HG03575 (cell line): Measurements from ENCODE around the gene EEFSEC.

Source experiments
- ATAC-seq: cut with Tn5 transposase; IDR thresholded peaks from one replicate; pipeline ENCODE4 v1.9.1; 2021; ENCODE audit not compliant: unreplicated experiment, insufficient number of reproducible peaks, low FRiP score; ENCODE audit errors: extremely low read depth

EEFSEC gene

GRCh38 chr3:128178782-128179483 is 25.7 kb downstream of the EEFSEC start:
- ATAC-seq = no peak

- ATAC-seq = no peak
Measured at GRCh38 chr3:128179484-128179819, 26.2 kb downstream of the EEFSEC start.

- ATAC-seq = no peak
Measured at GRCh38 chr3:128180436-128180835, 27.2 kb downstream of the EEFSEC start.

GRCh38 chr3:128180913-128181312 is 27.6 kb downstream of the EEFSEC start:
- no peak for ATAC-seq

- ATAC-seq = no peak
Measured at GRCh38 chr3:128182656-128183055, 29.4 kb downstream of the EEFSEC start.

GRCh38 chr3:128185630-128186447 is 32.6 kb downstream of the EEFSEC start:
- ATAC-seq = no peak

GRCh38 chr3:128187495-128187894 is 34.2 kb downstream of the EEFSEC start:
- no peak for ATAC-seq

GRCh38 chr3:128188326-128188725 is 35.0 kb downstream of the EEFSEC start:
- ATAC-seq = no peak

GRCh38 chr3:128188956-128189355 is 35.7 kb downstream of the EEFSEC start:
- ATAC-seq = no peak

GRCh38 chr3:128190501-128190900 is 37.2 kb downstream of the EEFSEC start:
- ATAC-seq = no peak

- ATAC-seq = no peak
Measured at GRCh38 chr3:128192131-128192530, 38.9 kb downstream of the EEFSEC start.

GRCh38 chr3:128193168-128193567 is 39.9 kb downstream of the EEFSEC start:
- no peak for ATAC-seq

- no peak for ATAC-seq
Measured at GRCh38 chr3:128194843-128195242, 41.6 kb downstream of the EEFSEC start.

- ATAC-seq = no peak
Measured at GRCh38 chr3:128195369-128195768, 42.1 kb downstream of the EEFSEC start.

- no peak for ATAC-seq
Measured at GRCh38 chr3:128195802-128196201, 42.5 kb downstream of the EEFSEC start.

- no peak for ATAC-seq
Measured at GRCh38 chr3:128196647-128197046, 43.4 kb downstream of the EEFSEC start.

- ATAC-seq = no peak
Measured at GRCh38 chr3:128197855-128198254, 44.6 kb downstream of the EEFSEC start.

- ATAC-seq = no peak
Measured at GRCh38 chr3:128198313-128198712, 45.0 kb downstream of the EEFSEC start.

GRCh38 chr3:128199110-128199509 is 45.8 kb downstream of the EEFSEC start:
- ATAC-seq = no peak

GRCh38 chr3:128201158-128201755 is 48.0 kb downstream of the EEFSEC start:
- no peak for ATAC-seq
